HEK293T (cell line): ENCODE results near the gene ACSF2.
"Not testable (repeated sequence)": the region's sequence is repeated elsewhere in the genome, so short reads cannot be mapped to it uniquely, and the experiment has no call there.

Experiments used
- CTCF ChIA-PET: fragments of 350-600 bp; formaldehyde crosslinking; extraction: SDS; loops from one replicate; lab custom pipeline; 2021; ENCODE audit warnings: antibody characterized with exemption, inconsistent platforms; lab: Yijun Ruan, JAX
- POLR2A ChIA-PET: fragments of 350-600 bp; formaldehyde crosslinking; extraction: SDS; loops from one replicate; lab custom pipeline; 2020; ENCODE audit warnings: antibody characterized with exemption, inconsistent platforms; lab: Yijun Ruan, JAX
- DNase-seq: peaks from one replicate; pipeline ENCODE4 v3.0.0; 2012; ENCODE audit warnings: mixed read lengths; ENCODE audit errors: extremely low spot score
- ARNT ChIP-seq: fragments of 450-650 bp; IDR thresholded peaks from 2 replicates; pipeline ENCODE4 v1.6.1; 2017; ENCODE audit warnings: mild to moderate bottlenecking
- BHLHE40 ChIP-seq: fragments of 450-650 bp; IDR thresholded peaks from 2 replicates; pipeline ENCODE4 v1.6.1; 2016; ENCODE audit warnings: mild to moderate bottlenecking, moderate library complexity, borderline replicate concordance
- CTBP1 ChIP-seq: fragments of 450-650 bp; IDR thresholded peaks from 2 replicates; pipeline ENCODE4 v1.6.1; 2016; ENCODE audit warnings: borderline replicate concordance
- ELF4 ChIP-seq: fragments of 450-650 bp; IDR thresholded peaks from 2 replicates; pipeline ENCODE4 v1.6.1; 2017; ENCODE audit warnings: antibody characterized with exemption
- FOXA1 ChIP-seq: fragments of 450-650 bp; IDR thresholded peaks from 2 replicates; pipeline ENCODE4 v1.6.1; 2016; ENCODE audit warnings: mild to moderate bottlenecking
- FOXK2 ChIP-seq: fragments of 450-650 bp; IDR thresholded peaks from 2 replicates; pipeline ENCODE4 v1.6.1; 2016; ENCODE audit warnings: mild to moderate bottlenecking
- FOXM1 ChIP-seq: fragments of 450-650 bp; IDR thresholded peaks from 2 replicates; pipeline ENCODE4 v1.6.1; 2017; ENCODE audit warnings: mild to moderate bottlenecking, borderline replicate concordance
- HDGF ChIP-seq: fragments of 450-650 bp; IDR thresholded peaks from 2 replicates; pipeline ENCODE4 v1.6.1; 2017; ENCODE audit warnings: antibody characterized with exemption, borderline replicate concordance
- L3MBTL2 ChIP-seq: fragments of 450-650 bp; conservative IDR thresholded peaks from 2 replicates; pipeline ENCODE4 v1.6.1; 2016; ENCODE audit warnings: mild to moderate bottlenecking
- LEF1 ChIP-seq: fragments of 450-650 bp; IDR thresholded peaks from 2 replicates; pipeline ENCODE4 v1.6.1; 2017; ENCODE audit warnings: mild to moderate bottlenecking, borderline replicate concordance
- NFRKB ChIP-seq: fragments of 450-650 bp; IDR thresholded peaks from 2 replicates; pipeline ENCODE4 v1.6.1; 2016; ENCODE audit warnings: mild to moderate bottlenecking, moderate library complexity
- PKNOX1 ChIP-seq: fragments of 450-650 bp; IDR thresholded peaks from 2 replicates; pipeline ENCODE4 v1.6.1; 2016
- SP1 ChIP-seq: fragments of 450-650 bp; IDR thresholded peaks from 2 replicates; pipeline ENCODE4 v1.6.1; 2017
- SUZ12 ChIP-seq: fragments of 450-650 bp; IDR thresholded peaks from 2 replicates; pipeline ENCODE4 v1.6.1; 2016; ENCODE audit warnings: mild to moderate bottlenecking
- TARDBP ChIP-seq: fragments of 450-650 bp; IDR thresholded peaks from 2 replicates; pipeline ENCODE4 v1.6.1; 2016
- ZNF384 ChIP-seq: fragments of 450-650 bp; IDR thresholded peaks from 2 replicates; pipeline ENCODE4 v1.6.1; 2016

The ACSF2 gene

GRCh38 chr17:50394711-50395110, 31.3 kb upstream of the ACSF2 start:
- ChIA-PET POLR2A (no interaction called here), CTCF (no interaction called here)
- peak; percentile 5 for DNase-seq
- TF ChIP-seq BHLHE40 (no peak), PKNOX1 (no peak), SP1 (no peak), NFRKB (no peak), ZNF384 (no peak), FOXK2 (no peak), LEF1 (no peak), CTBP1 (no peak), TARDBP (no peak), HDGF (no peak), FOXM1 (no peak), ELF4 (no peak), ARNT (no peak)

GRCh38 chr17:50396261-50397110, 29.5 kb upstream of the ACSF2 start:
- CTCF ChIA-PET, result interaction anchor here (0.5 to 1.9 kb wide), 23 partner anchors 8 to 482 kb away, joined by 3 to 12 read pairs (median 4); partner anchors contain the start of gene ACSF2
- DNase-seq, result peak; percentile 44
- POLR2A ChIA-PET, result interaction anchor here (0.8 to 4.5 kb wide), 18 partner anchors 8 to 323 kb away, joined by 3 to 41 read pairs (median 8); partner anchors contain the start of genes ACSF2, EME1, LUC7L3 and MRPL27
- TF ChIP-seq LEF1, result no peak
- no peak for TF ChIP-seq ARNT
- no peak for TF ChIP-seq BHLHE40
- TF ChIP-seq L3MBTL2, result no peak
- TF ChIP-seq PKNOX1, result no peak
- no peak for TF ChIP-seq SUZ12

- POLR2A ChIA-PET, result interaction anchor here (0.6 to 4.5 kb wide), 24 partner anchors 9 to 322 kb away, joined by 3 to 41 read pairs (median 5); partner anchors contain the start of genes ACSF2, EME1, LUC7L3 and MRPL27
- no peak for TF ChIP-seq ZNF384
- no peak for TF ChIP-seq FOXM1
- TF ChIP-seq SP1, result no peak
- no peak for TF ChIP-seq HDGF
- peak; percentile 95 for TF ChIP-seq ELF4
- TF ChIP-seq SUZ12, result no peak
- no peak for TF ChIP-seq FOXA1
- TF ChIP-seq LEF1, result no peak
- peak; percentile 63 for TF ChIP-seq CTBP1
- no peak for TF ChIP-seq BHLHE40
- TF ChIP-seq NFRKB, result no peak
- TF ChIP-seq L3MBTL2, result peak; percentile 95
- no peak for TF ChIP-seq FOXK2
- TF ChIP-seq PKNOX1, result no peak
- peak; percentile 74 for TF ChIP-seq ARNT
- TF ChIP-seq TARDBP, result peak; percentile 89
- peak; percentile 95 for DNase-seq
- CTCF ChIA-PET, result interaction anchor here (0.5 to 1.9 kb wide), 28 partner anchors 8 to 482 kb away, joined by 3 to 12 read pairs (median 4); partner anchors contain the start of gene ACSF2
Observed at GRCh38 chr17:50397111-50397918, 28.7 kb upstream of the ACSF2 start, which contains the start of gene LRRC59. TSS of gene LRRC59 (minus strand) at chr17:50397523. CDS start at chr17:50397317, 206 bp downstream.

- TF ChIP-seq FOXA1, result no peak
- no peak for TF ChIP-seq FOXK2
- TF ChIP-seq ELF4, result no peak
- TF ChIP-seq LEF1, result no peak
- TF ChIP-seq PKNOX1, result no peak
- TF ChIP-seq L3MBTL2, result no peak
- TF ChIP-seq ARNT, result no peak
- TF ChIP-seq NFRKB, result no peak
- TF ChIP-seq FOXM1, result no peak
- TF ChIP-seq ZNF384, result no peak
- no peak for TF ChIP-seq TARDBP
- TF ChIP-seq SUZ12, result no peak
- no peak for TF ChIP-seq BHLHE40
- TF ChIP-seq CTBP1, result no peak
- TF ChIP-seq HDGF, result no peak
- TF ChIP-seq SP1, result no peak
- ChIA-PET POLR2A (interaction anchor here (0.6 to 4.5 kb wide), 21 partner anchors 8 to 321 kb away, joined by 3 to 41 read pairs (median 5); partner anchors contain the start of genes ACSF2, EME1, LUC7L3 and MRPL27), CTCF (interaction anchor here (0.5 to 1.9 kb wide), 22 partner anchors 9 to 481 kb away, joined by 3 to 12 read pairs (median 4); partner anchors contain the start of gene ACSF2)
- no peak for DNase-seq
Observed at GRCh38 chr17:50397919-50398285, 28.1 kb upstream of the ACSF2 start.

- CTCF ChIA-PET, result interaction anchor here (0.8 to 1.9 kb wide), 3 partner anchors 28 to 74 kb away, joined by 3 to 10 read pairs (median 6); partner anchors contain the start of gene ACSF2
- not testable (repeated sequence) for DNase-seq
- POLR2A ChIA-PET, result interaction anchor here (1.4 to 4.5 kb wide), 7 partner anchors 10 to 80 kb away, joined by 5 to 41 read pairs (median 23); partner anchors contain the start of genes ACSF2, EME1, MRPL27 and RSAD1
Observed at GRCh38 chr17:50398672-50399071, 27.3 kb upstream of the ACSF2 start.

GRCh38 chr17:50399591-50399990, 26.4 kb upstream of the ACSF2 start:
- POLR2A ChIA-PET, result interaction anchor here (4.5 kb wide), 1 partner anchor 26 kb away, joined by 41 read pairs; the partner anchor contains the start of gene ACSF2

GRCh38 chr17:50405351-50405750, 20.7 kb upstream of the ACSF2 start:
- CTCF ChIA-PET, DNase-seq: not testable (repeated sequence)
- POLR2A ChIA-PET, result interaction anchor here (1.2 to 2.5 kb wide), 2 partner anchors 8 to 21 kb away, joined by 3 to 9 read pairs; partner anchors contain the start of gene LRRC59

More at GRCh38 chr17:50399591-50399990, 26.4 kb upstream of the ACSF2 start:
- CTCF ChIA-PET, DNase-seq: not testable (repeated sequence)
